Left ventricle myocardium inferior (tissue), 1 donor: ENCODE measurements around the gene FDX2. TPM values are rescaled to one million over a fixed set of nuclear protein-coding genes. Genes with fewer than 3 reads are reported as not detected.

ENCODE experiments used
- DNase-seq: peaks from one replicate; pipeline ENCODE4 v3.0.0-alpha.2; 2020
- H3K27ac ChIP-seq: fragments of 200-600 bp; replicated peaks from 2 replicates; pipeline ENCODE4 v1.8.0; 2021
- H3K27me3 ChIP-seq: fragments of 200-600 bp; 2 replicates; pipeline ENCODE4 v1.8.0; 2021; ENCODE audit warnings: low read depth
- H3K36me3 ChIP-seq: fragments of 200-600 bp; 2 replicates; pipeline ENCODE4 v1.8.0; 2021
- H3K4me1 ChIP-seq: fragments of 200-600 bp; 2 replicates; pipeline ENCODE4 v1.8.0; 2021
- H3K4me3 ChIP-seq: fragments of 200-600 bp; 2 replicates; pipeline ENCODE4 v1.8.0; 2021; ENCODE audit warnings: mild to moderate bottlenecking, moderate library complexity
- H3K9me3 ChIP-seq: fragments of 200-600 bp; replicated peaks from 2 replicates; pipeline ENCODE4 v1.8.0; 2021
- intact Hi-C: fragments of 100-400 bp; cut with micrococcal nuclease; formaldehyde crosslinking; loops from one replicate; pipeline ENCODE4 v1.11.0; 2022
- total RNA-seq: library from RNA; stranded (reverse); fragmentation: NEBNext Ultra II Directional; extraction: Animal tissue kit (Norgen Biotek cat#: 25700); gene quantifications from one replicate; pipeline ENCODE4 v1.2.1, GENCODE V29; 2021
- TF ChIP-seq, protein P1 (sequence below): fragments of 200-600 bp; IDR thresholded peaks from 2 replicates; pipeline ENCODE4 v1.8.0; 2021; ENCODE audit warnings: antibody characterized with exemption, mild to moderate bottlenecking, borderline replicate concordance
- donor health status: DM: no; HTN: yes; CAD: no; lungs with severe emphysema.

FDX2 gene
- total RNA-seq, 1 donor from 2014 or later, result 17.4 TPM

DNA sequence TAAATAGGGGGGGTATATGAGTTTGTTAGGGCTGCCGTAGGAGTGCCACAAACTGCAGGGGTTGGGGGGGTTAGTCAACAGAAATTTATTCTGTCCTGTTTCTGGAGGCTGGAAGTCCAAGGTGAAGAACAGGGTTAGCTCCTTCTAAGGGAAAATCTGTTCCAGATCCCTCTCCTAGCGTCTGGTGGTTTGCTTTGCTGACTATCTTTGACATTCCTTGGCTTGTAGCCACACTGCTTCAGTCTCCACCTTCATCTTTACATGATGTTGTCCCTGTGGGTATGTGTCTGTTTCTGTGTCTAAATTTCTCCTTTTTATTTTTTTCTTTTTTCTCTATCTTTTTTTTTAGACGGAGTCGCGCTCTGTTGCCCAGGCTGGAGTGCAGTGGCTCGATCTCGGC lies 53.0 kb downstream of the FDX2 start:
- intact Hi-C loops, result no loop called here
- Histone ChIP-seq H3K27ac (no peak overlapping the region), H3K36me3 (peaks cover 17% of the 10 kb centered on the region), H3K27me3 (no peaks in the 10 kb centered on the region), H3K4me1 (peaks cover 23% of the 10 kb centered on the region), H3K9me3 (no peaks in the 10 kb centered on the region), H3K4me3 (no peak overlapping the region)
- no peak for DNase-seq
- TF ChIP-seq, protein P1, sequence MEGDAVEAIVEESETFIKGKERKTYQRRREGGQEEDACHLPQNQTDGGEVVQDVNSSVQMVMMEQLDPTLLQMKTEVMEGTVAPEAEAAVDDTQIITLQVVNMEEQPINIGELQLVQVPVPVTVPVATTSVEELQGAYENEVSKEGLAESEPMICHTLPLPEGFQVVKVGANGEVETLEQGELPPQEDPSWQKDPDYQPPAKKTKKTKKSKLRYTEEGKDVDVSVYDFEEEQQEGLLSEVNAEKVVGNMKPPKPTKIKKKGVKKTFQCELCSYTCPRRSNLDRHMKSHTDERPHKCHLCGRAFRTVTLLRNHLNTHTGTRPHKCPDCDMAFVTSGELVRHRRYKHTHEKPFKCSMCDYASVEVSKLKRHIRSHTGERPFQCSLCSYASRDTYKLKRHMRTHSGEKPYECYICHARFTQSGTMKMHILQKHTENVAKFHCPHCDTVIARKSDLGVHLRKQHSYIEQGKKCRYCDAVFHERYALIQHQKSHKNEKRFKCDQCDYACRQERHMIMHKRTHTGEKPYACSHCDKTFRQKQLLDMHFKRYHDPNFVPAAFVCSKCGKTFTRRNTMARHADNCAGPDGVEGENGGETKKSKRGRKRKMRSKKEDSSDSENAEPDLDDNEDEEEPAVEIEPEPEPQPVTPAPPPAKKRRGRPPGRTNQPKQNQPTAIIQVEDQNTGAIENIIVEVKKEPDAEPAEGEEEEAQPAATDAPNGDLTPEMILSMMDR, result no peak

DNA sequence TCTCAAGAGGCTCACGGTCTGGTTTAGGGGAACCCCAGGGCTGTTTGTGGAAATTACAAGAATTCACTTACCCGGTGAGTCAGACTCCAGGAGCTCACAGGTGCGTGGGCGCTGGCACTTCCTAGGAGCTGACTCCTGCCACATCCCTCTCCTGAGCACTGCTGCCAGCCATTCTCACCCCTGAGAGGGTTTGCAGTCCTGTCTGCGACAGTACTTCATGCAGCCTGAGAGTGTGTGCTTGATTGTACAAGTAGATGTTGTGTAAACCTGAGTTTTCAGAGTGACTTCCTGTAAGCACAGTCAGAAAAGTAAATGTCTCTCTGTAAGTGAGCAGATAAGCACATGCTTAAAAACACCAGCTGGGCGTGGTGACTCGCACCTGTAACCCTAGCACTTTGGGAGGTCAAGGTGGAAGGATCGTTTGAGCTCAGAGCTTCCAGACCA lies 55.7 kb downstream of the FDX2 start:
- intact Hi-C loops, result no loop called here
- H3K27me3 ChIP-seq, result no peaks in the 10 kb centered on the region
- H3K9me3 ChIP-seq, result no peaks in the 10 kb centered on the region
- H3K27ac ChIP-seq, result no peak overlapping the region
- H3K4me3 ChIP-seq, result no peak overlapping the region
- H3K4me1 ChIP-seq, result peaks cover 19% of the 10 kb centered on the region
- TF ChIP-seq, protein P1, result no peak
- peaks cover 43% of the 10 kb centered on the region for H3K36me3 ChIP-seq
- no peak for DNase-seq

Other genes starting within 250 kb of the FDX2 start
- 9.1 TPM for gene SHFL, start 229.7 kb downstream of the FDX2 start, total RNA-seq
- not detected for gene ANGPTL6, start 213.3 kb downstream of the FDX2 start, total RNA-seq
- 23.6 TPM for gene PPAN, start 209.7 kb downstream of the FDX2 start, total RNA-seq
- gene P2RY11, start 204.3 kb downstream of the FDX2 start, total RNA-seq, result 4.1 TPM
- 172 TPM for gene EIF3G, start 196.1 kb downstream of the FDX2 start, total RNA-seq
- gene DNMT1, start 121.1 kb downstream of the FDX2 start, total RNA-seq, result 23.9 TPM
- gene S1PR2, start 84.7 kb downstream of the FDX2 start, total RNA-seq, result 3.5 TPM
- 77.0 TPM for gene MRPL4, start 63.8 kb downstream of the FDX2 start, total RNA-seq
- 7.1 TPM for gene ICAM1, start 44.9 kb downstream of the FDX2 start, total RNA-seq
- gene ICAM4, start 29.1 kb downstream of the FDX2 start, total RNA-seq, result 0.36 TPM
- gene ICAM5, start 26.1 kb downstream of the FDX2 start, total RNA-seq, result 0.49 TPM
- gene ZGLP1, start 6.2 kb downstream of the FDX2 start, total RNA-seq, result 0.74 TPM
- 11.1 TPM for gene RAVER1, start 17.5 kb upstream of the FDX2 start, total RNA-seq
- 31.3 TPM for gene ICAM3, start 23.6 kb upstream of the FDX2 start, total RNA-seq
- gene TYK2, start 64.6 kb upstream of the FDX2 start, total RNA-seq, result 55.1 TPM
- 142 TPM for gene CDC37, start 87.5 kb upstream of the FDX2 start, total RNA-seq
- gene PDE4A, start 104.5 kb upstream of the FDX2 start, total RNA-seq, result 20.0 TPM
- gene KEAP1, start 187.3 kb upstream of the FDX2 start, total RNA-seq, result 74.5 TPM
- gene S1PR5, start 201.4 kb upstream of the FDX2 start, total RNA-seq, result 0.11 TPM
- 48.7 TPM for gene ATG4D, start 227.9 kb upstream of the FDX2 start, total RNA-seq
- 10.2 TPM for gene KRI1, start 250.0 kb upstream of the FDX2 start, total RNA-seq